Glutamatergic neuron (in vitro differentiated cells): ENCODE measurements around the gene ARHGDIA. TPM values are rescaled to one million over a fixed set of nuclear protein-coding genes. Genes with fewer than 3 reads are reported as not detected.

Experiments
- DNase-seq: peaks from one replicate; pipeline ENCODE4 v3.0.0; 2022
- H3K27ac Mint-ChIP-seq: one replicate; pipeline ENCODE4 v1.8.0; 2020; ENCODE audit warnings: mild to moderate bottlenecking, mixed read lengths, inconsistent platforms; ENCODE audit not compliant: unreplicated experiment
- H3K27me3 Mint-ChIP-seq: one replicate; pipeline ENCODE4 v1.8.0; 2020; ENCODE audit warnings: mild to moderate bottlenecking, moderate library complexity, mixed read lengths, inconsistent platforms; ENCODE audit not compliant: unreplicated experiment
- H3K36me3 Mint-ChIP-seq: one replicate; pipeline ENCODE4 v1.8.0; 2020; ENCODE audit warnings: mild to moderate bottlenecking, mixed read lengths, inconsistent platforms; ENCODE audit not compliant: unreplicated experiment
- H3K4me1 Mint-ChIP-seq: one replicate; pipeline ENCODE4 v1.8.0; 2020; ENCODE audit warnings: mild to moderate bottlenecking, low read depth, mixed read lengths, inconsistent platforms; ENCODE audit not compliant: unreplicated experiment
- H3K4me3 Mint-ChIP-seq: one replicate; pipeline ENCODE4 v1.8.0; 2020; ENCODE audit warnings: mild to moderate bottlenecking, mixed read lengths, inconsistent platforms; ENCODE audit not compliant: unreplicated experiment
- H3K9me3 Mint-ChIP-seq: one replicate; pipeline ENCODE4 v1.8.0; 2020; ENCODE audit warnings: mild to moderate bottlenecking, moderate library complexity, mixed read lengths, inconsistent platforms; ENCODE audit not compliant: unreplicated experiment
- total RNA-seq: library from RNA; stranded (reverse); fragmentation: NEBNext Ultra II Directional; extraction: Animal tissue kit (Norgen Biotek cat#: 25700); gene quantifications from one replicate; pipeline ENCODE4 v1.2.1, GENCODE V29; 2021; ENCODE audit not compliant: unreplicated experiment
- TF ChIP-seq, protein P1 (sequence below): fragments of 200-600 bp; sonication (generic); IDR thresholded peaks from one replicate; pipeline ENCODE4 v1.5.0; 2021; ENCODE audit not compliant: partially characterized antibody, unreplicated experiment

The ARHGDIA gene
- total RNA-seq, 1 donor from 2014 or later: 432 TPM

DNA sequence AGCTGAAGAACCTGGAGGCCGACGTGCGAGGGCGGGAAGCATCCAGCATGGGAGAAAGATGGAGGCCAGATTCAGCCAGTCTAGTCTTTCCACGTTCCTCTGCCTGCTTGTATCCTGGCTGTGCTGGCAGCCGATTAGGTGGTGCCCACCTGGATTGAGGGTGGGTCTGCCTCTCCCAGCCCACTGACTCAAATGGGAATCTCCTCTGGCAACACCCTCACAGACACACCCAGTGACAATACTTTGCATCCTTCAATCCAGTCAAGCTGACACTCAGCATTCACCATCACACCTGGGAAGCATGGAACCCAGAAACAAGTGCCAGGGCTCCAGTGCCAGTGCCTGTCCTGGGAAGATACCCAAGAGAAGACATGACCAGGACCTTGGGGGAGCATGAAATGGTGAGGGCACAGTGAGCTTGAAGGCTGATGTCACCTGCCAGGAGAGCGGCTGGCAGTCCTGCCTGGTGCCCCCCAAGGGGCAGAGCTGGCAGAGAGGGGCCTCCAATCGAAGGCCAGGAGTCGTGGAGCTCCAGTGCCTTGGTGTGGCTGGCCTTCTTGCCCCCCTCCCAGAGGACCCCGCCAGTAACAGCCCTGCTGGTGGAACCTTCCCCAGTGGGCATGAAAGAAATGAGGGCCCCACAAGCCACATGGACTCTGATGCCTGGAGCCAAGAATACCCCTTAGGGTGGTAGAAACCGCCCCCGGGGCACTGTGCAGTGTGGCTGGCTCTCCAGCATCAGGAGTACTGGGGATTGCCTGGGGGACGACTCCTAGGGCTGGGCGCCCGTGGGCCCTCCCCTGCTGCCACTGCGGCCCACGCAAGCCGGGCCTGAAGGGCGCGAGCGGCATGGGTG lies 30.3 kb upstream of the ARHGDIA start:
- Mint-ChIP-seq H3K27me3 (peaks cover 5% of the 10 kb centered on the region), H3K4me1 (no peaks in the 10 kb centered on the region), H3K36me3 (no peaks in the 10 kb centered on the region), H3K9me3 (peaks cover 4% of the 10 kb centered on the region), H3K4me3 (peak overlapping the region; percentile 57), H3K27ac (no peak overlapping the region)
- no peak for DNase-seq
- TF ChIP-seq, protein P1, sequence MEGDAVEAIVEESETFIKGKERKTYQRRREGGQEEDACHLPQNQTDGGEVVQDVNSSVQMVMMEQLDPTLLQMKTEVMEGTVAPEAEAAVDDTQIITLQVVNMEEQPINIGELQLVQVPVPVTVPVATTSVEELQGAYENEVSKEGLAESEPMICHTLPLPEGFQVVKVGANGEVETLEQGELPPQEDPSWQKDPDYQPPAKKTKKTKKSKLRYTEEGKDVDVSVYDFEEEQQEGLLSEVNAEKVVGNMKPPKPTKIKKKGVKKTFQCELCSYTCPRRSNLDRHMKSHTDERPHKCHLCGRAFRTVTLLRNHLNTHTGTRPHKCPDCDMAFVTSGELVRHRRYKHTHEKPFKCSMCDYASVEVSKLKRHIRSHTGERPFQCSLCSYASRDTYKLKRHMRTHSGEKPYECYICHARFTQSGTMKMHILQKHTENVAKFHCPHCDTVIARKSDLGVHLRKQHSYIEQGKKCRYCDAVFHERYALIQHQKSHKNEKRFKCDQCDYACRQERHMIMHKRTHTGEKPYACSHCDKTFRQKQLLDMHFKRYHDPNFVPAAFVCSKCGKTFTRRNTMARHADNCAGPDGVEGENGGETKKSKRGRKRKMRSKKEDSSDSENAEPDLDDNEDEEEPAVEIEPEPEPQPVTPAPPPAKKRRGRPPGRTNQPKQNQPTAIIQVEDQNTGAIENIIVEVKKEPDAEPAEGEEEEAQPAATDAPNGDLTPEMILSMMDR: no peak

DNA sequence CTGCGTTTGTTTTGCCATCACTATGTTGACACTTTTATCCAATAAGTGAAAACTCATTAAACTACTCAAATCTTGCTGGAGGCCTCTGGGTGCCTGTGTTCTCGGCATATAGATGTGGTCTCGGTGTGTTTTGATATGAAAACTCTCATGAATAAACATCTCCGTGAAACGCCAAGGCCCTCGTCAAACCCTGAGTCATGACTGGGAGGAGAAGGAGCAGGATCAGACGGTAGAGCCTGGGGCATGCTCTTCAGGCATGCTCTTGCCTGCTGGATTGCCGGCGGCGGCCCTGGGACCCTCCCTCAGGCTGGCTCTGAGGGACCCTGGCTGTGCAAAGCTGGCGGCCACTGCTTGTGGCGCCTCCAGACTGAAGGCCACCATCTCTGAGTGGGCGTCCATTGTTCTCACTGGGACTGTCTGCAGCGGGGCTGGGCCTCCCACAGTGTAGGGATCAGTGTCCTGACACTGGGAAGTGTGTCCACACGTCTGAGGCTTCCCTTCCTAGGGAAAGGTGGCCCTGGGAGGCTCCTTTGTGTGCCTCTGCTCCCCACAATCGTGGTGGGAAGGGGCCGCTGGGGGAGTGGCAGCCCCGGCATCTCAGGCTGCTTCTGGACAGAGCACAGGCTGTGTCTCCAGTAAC lies 29.2 kb upstream of the ARHGDIA start:
- Mint-ChIP-seq H3K9me3 (peaks cover 4% of the 10 kb centered on the region), H3K27ac (peak overlapping the region; percentile 59), H3K36me3 (no peaks in the 10 kb centered on the region), H3K27me3 (peaks cover 5% of the 10 kb centered on the region), H3K4me3 (no peak overlapping the region), H3K4me1 (no peaks in the 10 kb centered on the region)
- TF ChIP-seq, protein P1: no peak
- no peak for DNase-seq

DNA sequence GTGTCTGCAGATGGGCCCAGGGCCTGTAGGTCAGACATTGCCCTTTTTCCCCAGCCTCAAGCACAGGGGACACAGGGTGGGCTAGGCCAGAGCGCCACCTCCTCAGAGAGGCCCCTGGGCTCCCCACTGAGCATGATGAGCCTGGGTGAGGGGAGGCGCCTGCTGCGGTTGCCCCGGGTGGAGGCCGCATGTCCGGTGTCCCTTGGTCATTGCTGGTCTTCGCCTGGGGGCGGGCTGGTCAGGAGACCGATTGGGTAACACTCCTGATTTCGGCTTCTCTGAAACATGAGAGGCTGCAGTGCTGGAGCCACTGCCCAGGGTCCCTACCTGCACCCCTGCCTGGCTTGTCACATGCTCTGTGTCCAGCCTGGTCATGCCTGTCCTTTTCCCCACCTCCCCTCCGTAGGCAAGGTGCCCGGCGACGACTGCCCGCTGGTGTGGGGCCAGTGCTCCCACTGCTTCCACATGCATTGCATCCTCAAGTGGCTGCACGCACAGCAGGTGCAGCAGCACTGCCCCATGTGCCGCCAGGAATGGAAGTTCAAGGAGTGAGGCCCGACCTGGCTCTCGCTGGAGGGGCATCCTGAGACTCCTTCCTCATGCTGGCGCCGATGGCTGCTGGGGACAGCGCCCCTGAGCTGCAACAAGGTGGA lies 28.5 kb upstream of the ARHGDIA start:
- DNase-seq: no peak
- Mint-ChIP-seq H3K9me3 (peaks cover 4% of the 10 kb centered on the region), H3K36me3 (no peaks in the 10 kb centered on the region), H3K27me3 (peaks cover 5% of the 10 kb centered on the region), H3K4me1 (no peaks in the 10 kb centered on the region), H3K27ac (no peak overlapping the region), H3K4me3 (no peak overlapping the region)
- TF ChIP-seq, protein P1: no peak

DNA sequence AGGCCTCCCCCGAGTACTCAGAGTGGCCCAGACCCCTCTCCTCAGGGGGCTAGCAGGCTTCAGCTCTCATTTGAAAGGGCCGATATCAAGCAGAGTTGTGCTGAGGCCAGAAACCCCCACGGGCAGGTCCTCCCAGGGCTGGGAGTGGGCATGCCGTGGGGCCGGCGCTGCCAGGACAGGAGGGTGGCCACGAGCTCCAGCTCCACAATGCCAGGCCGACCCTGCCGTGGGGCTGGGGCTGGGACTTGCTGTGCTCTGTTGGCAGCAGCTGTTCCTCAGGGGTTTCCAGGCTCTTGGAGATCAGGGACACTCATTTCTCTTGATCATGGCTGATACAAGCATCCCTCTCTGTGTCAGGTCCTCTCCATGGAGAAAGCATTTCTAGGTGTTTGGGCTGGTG lies 27.7 kb upstream of the ARHGDIA start:
- H3K27ac Mint-ChIP-seq: no peak overlapping the region
- no peak for DNase-seq
- peaks cover 2% of the 10 kb centered on the region for H3K9me3 Mint-ChIP-seq
- H3K27me3 Mint-ChIP-seq: peaks cover 5% of the 10 kb centered on the region
- no peaks in the 10 kb centered on the region for H3K36me3 Mint-ChIP-seq
- no peak overlapping the region for H3K4me3 Mint-ChIP-seq
- TF ChIP-seq, protein P1: no peak
- no peaks in the 10 kb centered on the region for H3K4me1 Mint-ChIP-seq
